H1 (cell line): Measurements from ENCODE around the gene GRK7. TPM values are rescaled to one million over a fixed set of nuclear protein-coding genes. Genes with fewer than 3 reads are reported as not detected.
"Not testable (repeated sequence)": the region's sequence is repeated elsewhere in the genome, so short reads cannot be mapped to it uniquely, and the experiment has no call there.

Experiments used
- CTCF ChIA-PET: fragments of 300-600 bp; sonication (Branson Sonifier 250); formaldehyde crosslinking; loops from one replicate; lab custom pipeline; 2021; ENCODE audit not compliant: partially characterized antibody; lab: Charles Lee
- POLR2A ChIA-PET: fragments of 300-600 bp; sonication (Branson Sonifier 250); formaldehyde crosslinking; loops from one replicate; lab custom pipeline; 2021; ENCODE audit warnings: inconsistent platforms; ENCODE audit not compliant: partially characterized antibody; lab: Charles Lee
- DNase-seq, 2 experiments: peaks; one replicate each; pipeline versions ENCODE4 v3.0.0 to v3.0.0-alpha.2; 2010 to 2022; ENCODE audit warnings: low spot score in 2 of 2, low read depth in 1 of 2, mixed read lengths in 1 of 2
- FAIRE-seq: peaks from 2 replicates; lab custom pipeline; 2011; peaks lifted over from hg19 to GRCh38; lab: Jason Lieb, UNC
- H2AFZ ChIP-seq: 2 replicates; pipeline ENCODE4 v1.8.1; 2012; ENCODE audit warnings: low read length, inconsistent platforms
- H2AK5ac ChIP-seq: 2 replicates; pipeline ENCODE4 v1.6.1; 2013; ENCODE audit warnings: low read depth, low read length
- H2BK120ac ChIP-seq: replicated peaks from 2 replicates; pipeline ENCODE3; 2013; ENCODE audit warnings: low read depth, low read length, inconsistent platforms
- H2BK12ac ChIP-seq: 2 replicates; pipeline ENCODE4 v1.6.1; 2013; ENCODE audit warnings: low read depth, low read length
- H2BK15ac ChIP-seq: 2 replicates; pipeline ENCODE4 v1.6.1; 2013; ENCODE audit warnings: low read length
- H2BK20ac ChIP-seq: 2 replicates; pipeline ENCODE4 v1.6.1; 2013; ENCODE audit warnings: low read length
- H2BK5ac ChIP-seq: 2 replicates; pipeline ENCODE4 v1.6.1; 2013; ENCODE audit warnings: low read depth, low read length
- H3K14ac ChIP-seq: 2 replicates; pipeline ENCODE4 v1.6.1; 2013; ENCODE audit warnings: inconsistent platforms; ENCODE audit not compliant: insufficient read length
- H3K18ac ChIP-seq: 2 replicates; pipeline ENCODE4 v1.6.1; 2013; ENCODE audit warnings: low read length; ENCODE audit errors: extremely low read depth
- H3K23ac ChIP-seq: 2 replicates; pipeline ENCODE4 v1.6.1; 2013; ENCODE audit warnings: inconsistent platforms; ENCODE audit not compliant: insufficient read length
- H3K23me2 ChIP-seq: 2 replicates; pipeline ENCODE4 v1.6.1; 2013; ENCODE audit warnings: low read depth, low read length
- H3K27ac ChIP-seq: 2 replicates; pipeline ENCODE4 v1.6.1; 2011; ENCODE audit warnings: low read depth, low read length, inconsistent platforms
- H3K27me3 ChIP-seq, 4 experiments: replicated peaks in 1 of 4; 1 replicate in 1 of 4; 2 replicates in 3 of 4; pipeline versions ENCODE4 v1.6.1 to v1.8.1; 2011 to 2013; ENCODE audit warnings: low read length in 3 of 4, mild to moderate bottlenecking in 3 of 4, inconsistent platforms in 2 of 4, mixed read lengths in 2 of 4, moderate library complexity in 1 of 4; ENCODE audit not compliant: control insufficient read depth in 3 of 4, insufficient read depth in 3 of 4; ENCODE audit errors: extremely low read depth in 1 of 4
- H3K36me3 ChIP-seq, 4 experiments: 2 replicates each; pipeline versions ENCODE4 v1.6.1 to v1.8.1; 2011 to 2013; ENCODE audit warnings: mild to moderate bottlenecking in 4 of 4, low read length in 3 of 4, moderate library complexity in 2 of 4, control low read depth in 1 of 4, inconsistent platforms in 1 of 4; ENCODE audit not compliant: insufficient read depth in 4 of 4, control insufficient read depth in 2 of 4
- H3K4ac ChIP-seq: replicated peaks from 2 replicates; pipeline ENCODE3; 2013; ENCODE audit warnings: low read length, low read depth, mixed read lengths, inconsistent platforms; ENCODE audit not compliant: insufficient read length
- H3K4me1 ChIP-seq, 4 experiments: replicated peaks in 1 of 4; 1 replicate in 1 of 4; 2 replicates in 3 of 4; pipeline versions ENCODE4 v1.6.1 to v1.8.1; 2011 to 2013; ENCODE audit warnings: low read length in 3 of 4, inconsistent platforms in 2 of 4, mixed read lengths in 1 of 4; ENCODE audit not compliant: insufficient read depth in 4 of 4, control insufficient read depth in 3 of 4
- H3K4me2 ChIP-seq, 2 experiments: 2 replicates each; pipeline versions ENCODE4 v1.6.1 to v1.8.1; 2011 to 2013; ENCODE audit warnings: low read depth in 2 of 2, low read length in 2 of 2, control low read depth in 1 of 2, inconsistent platforms in 1 of 2, mild to moderate bottlenecking in 1 of 2; ENCODE audit not compliant: insufficient read depth in 1 of 2
- H3K4me3 ChIP-seq, 4 experiments: fragments of 200-600, 300-600 bp in 1 of 4; sonication (generic), shearing (Covaris generic), sonication (Bioruptor Twin) in 1 of 4; 2 replicates each; pipeline versions ENCODE4 v1.5.1 to v1.8.1; 2011 to 2016; ENCODE audit warnings: low read length in 4 of 4, low read depth in 3 of 4, control low read depth in 2 of 4, inconsistent platforms in 2 of 4, mild to moderate bottlenecking in 2 of 4, mixed read lengths in 1 of 4, moderate library complexity in 1 of 4; ENCODE audit not compliant: insufficient read depth in 2 of 4; ENCODE audit errors: extremely low read depth in 1 of 4
- H3K56ac ChIP-seq: replicated peaks from 2 replicates; pipeline ENCODE3; 2013; ENCODE audit warnings: low read depth, mild to moderate bottlenecking, mixed read lengths, low read length, inconsistent platforms; ENCODE audit not compliant: insufficient read length
- H3K79me1 ChIP-seq: 2 replicates; pipeline ENCODE4 v1.6.1; 2013; ENCODE audit warnings: low read depth, low read length, control low read depth
- H3K79me2 ChIP-seq, 2 experiments: 2 replicates each; pipeline versions ENCODE4 v1.6.1 to v1.8.1; 2012 to 2013; ENCODE audit warnings: low read length in 2 of 2, mild to moderate bottlenecking in 2 of 2, inconsistent platforms in 1 of 2; ENCODE audit not compliant: insufficient read depth in 2 of 2, control insufficient read depth in 1 of 2
- H3K9ac ChIP-seq, 4 experiments: replicated peaks in 1 of 4; 1 replicate in 1 of 4; 2 replicates in 3 of 4; pipeline versions ENCODE4 v1.6.1 to v1.8.1; 2011 to 2013; ENCODE audit warnings: low read depth in 3 of 4, low read length in 3 of 4, control low read depth in 2 of 4, mild to moderate bottlenecking in 2 of 4, moderate library complexity in 2 of 4, inconsistent platforms in 1 of 4; ENCODE audit errors: extremely low read depth in 1 of 4
- H3K9me3 ChIP-seq, 2 experiments: 2 replicates each; pipeline versions ENCODE4 v1.6.1 to v1.8.1; 2012 to 2013; ENCODE audit warnings: mild to moderate bottlenecking in 2 of 2, moderate library complexity in 2 of 2, control low read depth in 1 of 2, inconsistent platforms in 1 of 2, low read depth in 1 of 2, low read length in 1 of 2, mixed read lengths in 1 of 2; ENCODE audit not compliant: insufficient read depth in 2 of 2
- H4K20me1 ChIP-seq, 2 experiments: replicated peaks in 1 of 2; 2 replicates each; pipeline versions ENCODE3 to v1.8.1; 2011 to 2013; ENCODE audit warnings: inconsistent platforms in 2 of 2, low read length in 2 of 2, mild to moderate bottlenecking in 1 of 2; ENCODE audit not compliant: insufficient read depth in 2 of 2, control insufficient read depth in 1 of 2
- H4K5ac ChIP-seq: 2 replicates; pipeline ENCODE4 v1.6.1; 2013; ENCODE audit warnings: low read length, low read depth, mixed read lengths, inconsistent platforms; ENCODE audit not compliant: insufficient read length
- H4K8ac ChIP-seq: 2 replicates; pipeline ENCODE4 v1.8.0; 2013; ENCODE audit warnings: mild to moderate bottlenecking, moderate library complexity, low read length, inconsistent platforms; ENCODE audit not compliant: insufficient read depth; ENCODE audit errors: extremely low read depth
- H4K91ac ChIP-seq: replicated peaks from 2 replicates; pipeline ENCODE3; 2013; ENCODE audit warnings: low read length, mixed read lengths, inconsistent platforms; ENCODE audit not compliant: insufficient read length
- WGBS, 2 experiments: shearing (Covaris generic) in 1 of 2; methylation state at CpG; one replicate each; pipeline versions ENCODE4 v1.1.6 to v1.1.7; 2013 to 2015; ENCODE audit warnings: low lambda C conversion rate in 2 of 2, mixed read lengths in 2 of 2, inconsistent platforms in 1 of 2, low coverage in 1 of 2, missing lambda C conversion rate in 1 of 2; ENCODE audit not compliant: insufficient replicate concordance in 2 of 2, insufficient coverage in 1 of 2, insufficient read length in 1 of 2; ENCODE audit errors: extremely low coverage in 1 of 2, missing lambda C conversion rate in 1 of 2; 5-methylcytosine and 5-hydroxymethylcytosine counted together
- polyA plus RNA-seq, 7 experiments: library from polyadenylated mRNA; depleted of rRNA in 3 of 7; stranded (reverse) in 5 of 7; unstranded in 2 of 7; fragments of >200 nt in 5 of 7; fragments of 200-250 nt in 2 of 7; gene quantifications; 1 replicate in 5 of 7; 2 replicates in 1 of 7; 4 replicates in 1 of 7; pipeline versions ENCODE4 v1.2.1 to v1.2.3, GENCODE V29; 2011 to 2013; ENCODE audit warnings: missing spikeins in 2 of 7, mixed read lengths in 2 of 7
- total RNA-seq: library from RNA; stranded (reverse); fragmentation: NEBNext Ultra II Directional; extraction: Animal tissue kit (Norgen Biotek cat#: 25700); gene quantifications from 2 replicates; pipeline ENCODE4 v1.2.1, GENCODE V29; 2021

The GRK7 gene
- total and polyA plus RNA-seq, 2 of the 8 experiments (the other 6 are each of a cell fraction or from before 2014, with no cell fraction given) = not detected

DNA sequence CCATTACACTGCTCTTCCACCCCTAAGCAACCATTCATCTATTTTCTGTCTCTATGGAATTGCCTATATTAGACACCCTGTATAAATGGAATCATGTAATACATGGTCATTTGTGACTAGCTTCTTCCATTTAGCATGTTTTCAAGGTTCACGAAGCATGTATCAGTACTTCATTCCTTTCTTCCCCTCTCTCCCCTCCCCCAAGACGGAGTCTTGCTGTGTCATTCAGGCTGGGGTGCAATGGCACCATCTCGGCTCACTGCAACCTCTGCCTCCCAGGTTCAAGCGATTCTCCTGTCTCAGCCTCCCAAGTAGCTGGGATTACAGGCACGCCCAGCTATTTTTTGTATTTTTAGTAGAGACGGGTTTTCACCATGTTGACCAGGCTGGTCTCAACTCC is 40.3 kb downstream of the GRK7 start:
- H3K14ac ChIP-seq, H3K4me1 ChIP-seq, H2BK15ac ChIP-seq, H4K5ac ChIP-seq, H2BK20ac ChIP-seq, H3K23me2 ChIP-seq, H2BK5ac ChIP-seq, H3K23ac ChIP-seq, H3K36me3 ChIP-seq, H4K91ac ChIP-seq, FAIRE-seq, H2AFZ ChIP-seq, H2BK12ac ChIP-seq, H3K18ac ChIP-seq, H2BK120ac ChIP-seq, DNase-seq, H2AK5ac ChIP-seq, H3K27ac ChIP-seq, H3K79me1 ChIP-seq, H3K4me3 ChIP-seq, H3K9ac ChIP-seq, H3K79me2 ChIP-seq, H3K9me3 ChIP-seq, H4K20me1 ChIP-seq, H4K8ac ChIP-seq, H3K27me3 ChIP-seq, H3K4me2 ChIP-seq, H3K56ac ChIP-seq, H3K4ac ChIP-seq: not testable (repeated sequence)
- WGBS, 2 experiments = 89% methylated on average over 5 of the region's 6 CpGs; no CpG with 5 or more reads in 1 of the 2 experiments
- CTCF ChIA-PET = interaction anchor here (3.1 kb wide), 1 partner anchor 11 kb away, joined by 13 read pairs; no protein-coding TSS in a partner anchor
- POLR2A ChIA-PET = interaction anchor here (1.3 kb wide), 1 partner anchor 9 kb away, joined by 3 read pairs; no protein-coding TSS in a partner anchor
